GM23248 (cell line): ENCODE data around the gene ATG13. TPM values are rescaled to one million over a fixed set of nuclear protein-coding genes. Genes with fewer than 3 reads are reported as not detected.

Source experiments
- DNase-seq: peaks from one replicate; pipeline ENCODE4 v3.0.0-alpha.2; 2015
- H2AFZ ChIP-seq: fragments of 200-600 bp; sonication (generic); 2 replicates; pipeline ENCODE4 v1.6.1; 2016; ENCODE audit warnings: antibody characterized with exemption
- H3F3A ChIP-seq: fragments of 200-600 bp; sonication (generic); 2 replicates; pipeline ENCODE4 v1.6.1; 2016; ENCODE audit warnings: mild to moderate bottlenecking, antibody characterized with exemption, mixed run types; ENCODE audit not compliant: insufficient read depth
- H3K27ac ChIP-seq: fragments of 200-600 bp; sonication (generic); 2 replicates; pipeline ENCODE4 v1.5.1; 2016; ENCODE audit warnings: mild to moderate bottlenecking
- H3K27me3 ChIP-seq: fragments of 200-600 bp; sonication (generic); replicated peaks from 2 replicates; pipeline ENCODE4 v1.6.1; 2016; ENCODE audit warnings: mild to moderate bottlenecking; ENCODE audit not compliant: insufficient read depth
- H3K36me3 ChIP-seq: fragments of 200-600 bp; sonication (generic); 2 replicates; pipeline ENCODE4 v1.6.1; 2016; ENCODE audit warnings: low read depth, mild to moderate bottlenecking
- H3K4me1 ChIP-seq: fragments of 200-600 bp; sonication (generic); 2 replicates; pipeline ENCODE4 v1.6.1; 2016; ENCODE audit warnings: mild to moderate bottlenecking; ENCODE audit not compliant: insufficient read depth
- H3K4me2 ChIP-seq: fragments of 200-600 bp; sonication (generic); one replicate; pipeline ENCODE4 v1.6.1; 2016; ENCODE audit warnings: mild to moderate bottlenecking; ENCODE audit not compliant: unreplicated experiment
- H3K4me3 ChIP-seq: fragments of 200-600 bp; sonication (generic); 2 replicates; pipeline ENCODE4 v1.5.1; 2016; ENCODE audit warnings: mild to moderate bottlenecking
- H3K79me2 ChIP-seq: fragments of 200-600 bp; sonication (generic); 2 replicates; pipeline ENCODE4 v1.6.1; 2016; ENCODE audit warnings: mild to moderate bottlenecking; ENCODE audit not compliant: insufficient read depth
- H3K9ac ChIP-seq: fragments of 200-600 bp; sonication (generic); 2 replicates; pipeline ENCODE4 v1.6.1; 2016; ENCODE audit warnings: mild to moderate bottlenecking
- H3K9me2 ChIP-seq: fragments of 200-600 bp; sonication (generic); 2 replicates; pipeline ENCODE4 v1.6.1; 2016; ENCODE audit warnings: mixed run types, mild to moderate bottlenecking, moderate library complexity; ENCODE audit not compliant: insufficient read depth
- H3K9me3 ChIP-seq: fragments of 200-600 bp; sonication (generic); one replicate; pipeline ENCODE4 v1.6.1; 2017; ENCODE audit warnings: low read depth
- H4K20me1 ChIP-seq: fragments of 200-600 bp; sonication (generic); 2 replicates; pipeline ENCODE4 v1.6.0; 2016; ENCODE audit not compliant: insufficient read depth
- EZH2 ChIP-seq: fragments of 200-600 bp; sonication (generic); IDR thresholded peaks from 2 replicates; pipeline ENCODE4 v1.6.1; 2018; ENCODE audit warnings: antibody characterized with exemption, mild to moderate bottlenecking; ENCODE audit not compliant: insufficient read depth, poor library complexity, severe bottlenecking
- EZH2phosphoT487 ChIP-seq: fragments of 200-600 bp; sonication (generic); IDR thresholded peaks from 2 replicates; pipeline ENCODE4 v1.6.1; 2018; ENCODE audit warnings: antibody characterized with exemption, moderate library complexity, mild to moderate bottlenecking, low read depth; ENCODE audit not compliant: insufficient read depth
- WGBS, 2 experiments: methylation state at CpG; one replicate each; pipeline ENCODE4 v1.1.6; 2015 to 2017; ENCODE audit warnings: low lambda C conversion rate in 2 of 2, low coverage in 1 of 2; ENCODE audit errors: missing lambda C conversion rate in 2 of 2; 5-methylcytosine and 5-hydroxymethylcytosine counted together
- in situ Hi-C: fragments of 300-500 bp; cut with MboI; formaldehyde crosslinking; loops from 2 replicates; pipeline ENCODE4 v1.15.0; 2020
- polyA plus RNA-seq: library from polyadenylated mRNA; unstranded; fragments of >200 nt; fragmentation: Nextera tagmentation; extraction: Ambion mirVana; gene quantifications from 2 replicates; pipeline ENCODE4 v1.2.1, GENCODE V29; 2016
- total RNA-seq: library from RNA; depleted of rRNA; stranded (reverse); fragments of >200 nt; shearing (Covaris generic); gene quantifications from 2 replicates; pipeline ENCODE4 v1.2.3, GENCODE V29; 2014

ATG13 gene
- total and polyA plus RNA-seq, 2 experiments from 2014 or later = 55.1 to 118 TPM

- H3K79me2 ChIP-seq = peaks cover 45% of the 10 kb centered on the region
- no peak overlapping the region for H3K4me3 ChIP-seq
- TF ChIP-seq EZH2phosphoT487 = no peak
- TF ChIP-seq EZH2 = no peak
These were observed 26.6 kb downstream of the ATG13 start for GRCh38 chr11:46643986-46644385.

DNA sequence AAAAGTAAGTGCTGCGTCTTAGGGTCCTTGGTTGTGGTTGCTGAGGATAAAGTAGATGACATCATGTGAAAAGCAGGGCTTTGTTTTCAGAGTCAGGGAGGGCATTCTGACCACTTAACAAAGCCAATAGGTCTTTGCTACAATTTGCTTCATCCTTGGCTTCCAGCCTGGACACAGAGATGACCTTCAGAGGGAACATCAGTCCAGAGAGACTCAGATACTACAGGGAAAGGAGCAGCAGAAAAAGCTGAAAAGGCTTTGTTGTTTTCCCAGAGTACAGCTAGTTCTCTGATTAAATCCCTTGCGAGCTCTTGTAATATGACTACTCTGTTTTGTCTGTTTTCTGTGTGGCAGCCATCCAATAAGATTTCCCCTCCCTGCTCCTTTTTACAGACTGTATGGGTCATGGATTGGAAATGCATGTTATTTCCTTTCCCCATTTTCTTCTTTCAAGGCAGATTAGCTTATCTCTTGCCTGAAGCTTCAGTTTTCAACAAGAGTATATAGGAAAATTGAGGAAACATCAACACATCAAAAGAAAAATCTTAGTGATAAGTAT lies 31.9 kb downstream of the ATG13 start:
- Histone ChIP-seq H2AFZ (no peak overlapping the region), H3K27ac (peak overlapping the region; percentile 89), H4K20me1 (no peaks in the 10 kb centered on the region), H3K27me3 (no peaks in the 10 kb centered on the region), H3K4me3 (peak overlapping the region; percentile 20; the same call in 1 of the 2 replicates), H3K36me3 (peaks cover 33% of the 10 kb centered on the region), H3K9ac (peak overlapping the region; percentile 64), H3K79me2 (0 out of 2 replicates have a peak, but pooled peaks cover 9% of the 10 kb centered on the region), H3K4me2 (peak overlapping the region; percentile 68), H3K9me3 (no peaks in the 10 kb centered on the region), H3F3A (peaks cover 33% of the 10 kb centered on the region), H3K9me2 (no peaks in the 10 kb centered on the region), H3K4me1 (peaks cover 22% of the 10 kb centered on the region)
- DNase-seq = peak; percentile 92
- TF ChIP-seq EZH2phosphoT487 (no peak), EZH2 (no peak)
- WGBS, 2 experiments = 17 to 18% methylated on average over 2 of the region's 2 CpGs
- in situ Hi-C loops = no loop called here

More at GRCh38 chr11:46643986-46644385, 26.6 kb downstream of the ATG13 start:
- no peak for DNase-seq
- H3K9me3 ChIP-seq = no peaks in the 10 kb centered on the region
- peaks cover 19% of the 10 kb centered on the region for H3K36me3 ChIP-seq
- H3K9me2 ChIP-seq = no peaks in the 10 kb centered on the region
- H2AFZ ChIP-seq = no peak overlapping the region
- H3F3A ChIP-seq = peaks cover 20% of the 10 kb centered on the region
- no peak overlapping the region for H3K9ac ChIP-seq
- no peak overlapping the region for H3K4me2 ChIP-seq
- peaks cover 12% of the 10 kb centered on the region for H3K4me1 ChIP-seq
- H3K27ac ChIP-seq = no peak overlapping the region
- no peaks in the 10 kb centered on the region for H4K20me1 ChIP-seq
- no peaks in the 10 kb centered on the region for H3K27me3 ChIP-seq
- in situ Hi-C loops = no loop called here

GRCh38 chr11:46655631-46656030 lies 38.3 kb downstream of the ATG13 start:
- H3K4me1 ChIP-seq = peaks cover 26% of the 10 kb centered on the region
- TF ChIP-seq EZH2phosphoT487 (no peak), EZH2 (no peak)
- 0 out of 2 replicates have a peak, but pooled peaks cover 8% of the 10 kb centered on the region for H3K79me2 ChIP-seq
- H3K27ac ChIP-seq = no peak overlapping the region
- no peaks in the 10 kb centered on the region for H3K9me2 ChIP-seq
- H3F3A ChIP-seq = peaks cover 30% of the 10 kb centered on the region
- in situ Hi-C loops = no loop called here
- no peak overlapping the region for H3K9ac ChIP-seq
- H3K27me3 ChIP-seq = no peaks in the 10 kb centered on the region
- H3K9me3 ChIP-seq = no peaks in the 10 kb centered on the region
- H2AFZ ChIP-seq = no peak overlapping the region
- H3K4me3 ChIP-seq = no peak overlapping the region
- peak; percentile 20 for DNase-seq
- no peaks in the 10 kb centered on the region for H4K20me1 ChIP-seq
- WGBS, 2 experiments = 81 to 89% methylated on average over 4 of the region's 4 CpGs
- H3K4me2 ChIP-seq = no peak overlapping the region
- H3K36me3 ChIP-seq = peaks cover 35% of the 10 kb centered on the region; the same call in 1 of the 2 replicates

DNA sequence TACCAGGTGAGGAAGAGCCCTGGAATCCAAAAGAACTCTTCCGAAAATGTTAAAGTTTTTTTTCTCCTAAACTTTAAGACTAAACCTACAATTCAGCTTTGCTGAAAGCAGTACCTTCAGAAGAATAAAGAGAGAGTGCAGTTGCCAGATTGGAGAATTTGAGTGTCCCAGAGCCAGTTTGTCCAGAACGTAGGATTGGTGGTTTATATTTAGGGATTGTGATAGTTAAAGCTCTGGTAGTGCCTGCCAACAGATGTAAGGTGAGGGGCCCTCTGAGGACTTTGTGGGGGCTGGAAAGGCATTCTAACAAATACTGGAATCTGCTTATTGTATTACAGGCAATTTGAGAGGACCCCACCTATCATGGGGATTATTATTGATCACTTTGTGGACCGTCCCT lies 39.8 kb downstream of the ATG13 start:
- H3K4me2 ChIP-seq = no peak overlapping the region
- no peak overlapping the region for H3K27ac ChIP-seq

More for the DNA sequence above, 39.8 kb downstream of the ATG13 start:
- H3K9me2 ChIP-seq = no peaks in the 10 kb centered on the region
- no peaks in the 10 kb centered on the region for H4K20me1 ChIP-seq
- H3K36me3 ChIP-seq = peaks cover 28% of the 10 kb centered on the region
- no peaks in the 10 kb centered on the region for H3K79me2 ChIP-seq
- H3K4me1 ChIP-seq = peaks cover 26% of the 10 kb centered on the region
- H3K27me3 ChIP-seq = no peaks in the 10 kb centered on the region
- H2AFZ ChIP-seq = no peak overlapping the region
- in situ Hi-C loops = no loop called here
- DNase-seq = no peak
- TF ChIP-seq EZH2 (no peak), EZH2phosphoT487 (no peak)
- H3F3A ChIP-seq = peaks cover 30% of the 10 kb centered on the region
- H3K9me3 ChIP-seq = no peaks in the 10 kb centered on the region
- WGBS, 2 experiments = 77 to 78% methylated on average over 3 of the region's 3 CpGs
- no peak overlapping the region for H3K4me3 ChIP-seq
- no peak overlapping the region for H3K9ac ChIP-seq
